Vagina (tissue), 2 donors: ENCODE measurements around the gene TEAD3.

Experiments
- POLR2A ChIP-seq, 2 donors: fragments of 450-650 bp; IDR thresholded peaks; one replicate each; pipeline ENCODE4 v1.6.1; 2017; ENCODE audit warnings: antibody characterized with exemption in 2 of 2, mild to moderate bottlenecking in 2 of 2, moderate library complexity in 2 of 2
- TF ChIP-seq, protein P1 (sequence below), 3 experiments: fragments of 450-650 bp in 2 of 3; fragments of 200-600 bp in 1 of 3; sonication (generic) in 1 of 3; IDR thresholded peaks; one replicate each; pipeline ENCODE4 v1.5.1; 2017 to 2019; ENCODE audit warnings: antibody characterized with exemption in 3 of 3, mild to moderate bottlenecking in 2 of 3, moderate library complexity in 2 of 3

- TF ChIP-seq, protein P1, sequence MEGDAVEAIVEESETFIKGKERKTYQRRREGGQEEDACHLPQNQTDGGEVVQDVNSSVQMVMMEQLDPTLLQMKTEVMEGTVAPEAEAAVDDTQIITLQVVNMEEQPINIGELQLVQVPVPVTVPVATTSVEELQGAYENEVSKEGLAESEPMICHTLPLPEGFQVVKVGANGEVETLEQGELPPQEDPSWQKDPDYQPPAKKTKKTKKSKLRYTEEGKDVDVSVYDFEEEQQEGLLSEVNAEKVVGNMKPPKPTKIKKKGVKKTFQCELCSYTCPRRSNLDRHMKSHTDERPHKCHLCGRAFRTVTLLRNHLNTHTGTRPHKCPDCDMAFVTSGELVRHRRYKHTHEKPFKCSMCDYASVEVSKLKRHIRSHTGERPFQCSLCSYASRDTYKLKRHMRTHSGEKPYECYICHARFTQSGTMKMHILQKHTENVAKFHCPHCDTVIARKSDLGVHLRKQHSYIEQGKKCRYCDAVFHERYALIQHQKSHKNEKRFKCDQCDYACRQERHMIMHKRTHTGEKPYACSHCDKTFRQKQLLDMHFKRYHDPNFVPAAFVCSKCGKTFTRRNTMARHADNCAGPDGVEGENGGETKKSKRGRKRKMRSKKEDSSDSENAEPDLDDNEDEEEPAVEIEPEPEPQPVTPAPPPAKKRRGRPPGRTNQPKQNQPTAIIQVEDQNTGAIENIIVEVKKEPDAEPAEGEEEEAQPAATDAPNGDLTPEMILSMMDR (IDR thresholded peaks at IDR 0.05), result no peak
- no peak for TF ChIP-seq POLR2A (IDR thresholded peaks at IDR 0.05)
These were observed 9.1 kb upstream of the TEAD3 start for GRCh38 chr6:35505999-35506412.
